HepG2 (cell line): ENCODE results near the gene ROBO2. TPM values are rescaled to one million over a fixed set of nuclear protein-coding genes. Genes with fewer than 3 reads are reported as not detected.

Experiments
- ATAC-seq: fragments of 200-7000 bp; cut with Tn5 transposase; 3 replicates; pipeline ENCODE4 v1.9.1; 2020; ENCODE audit warnings: mild to moderate bottlenecking, moderate library complexity
- BruUV-seq: library from RNA; stranded (reverse); fragments of 400-500 nt; replicated peaks from 2 replicates; lab custom pipeline; 2021; lab: Mats Ljungman, UMichigan
- CTCF ChIA-PET: fragments of 300-600 bp; formaldehyde crosslinking; extraction: SDS; loops from one replicate; lab custom pipeline; 2021; ENCODE audit warnings: low total read pairs, inconsistent platforms, low intra/inter-chr PET ratio; lab: Yijun Ruan, JAX
- POLR2A ChIA-PET: fragments of 350-600 bp; sonication (Branson Sonifier 250); formaldehyde crosslinking; loops from one replicate; lab custom pipeline; 2020; ENCODE audit warnings: antibody characterized with exemption, inconsistent platforms; lab: Yijun Ruan, JAX
- DNase-seq: peaks from one replicate; pipeline ENCODE4 v3.0.0-alpha.2; 2015; ENCODE audit warnings: low spot score
- FAIRE-seq: peaks from 3 replicates; lab custom pipeline; 2011; peaks lifted over from hg19 to GRCh38; lab: Jason Lieb, UNC
- H2AFZ ChIP-seq: one replicate; pipeline ENCODE4 v1.6.1; 2011; ENCODE audit warnings: low read length, inconsistent platforms
- H3K27ac ChIP-seq: fragments of 300-600 bp; 3 replicates; pipeline ENCODE4 v1.8.0; 2011; ENCODE audit warnings: mixed run types, mild to moderate bottlenecking, mixed read lengths, low read length, inconsistent platforms; ENCODE audit not compliant: insufficient read depth; ENCODE audit errors: extremely low read length
- H3K27me3 ChIP-seq, 2 experiments: fragments of 200-600 bp in 1 of 2; 2 replicates in 1 of 2; 3 replicates in 1 of 2; pipeline versions ENCODE4 v1.6.0 to v1.8.0; 2011; ENCODE audit warnings: low read length in 2 of 2, mild to moderate bottlenecking in 2 of 2, moderate library complexity in 2 of 2, inconsistent platforms in 1 of 2; ENCODE audit not compliant: insufficient read depth in 2 of 2, control insufficient read depth in 1 of 2
- H3K36me3 ChIP-seq, 2 experiments: fragments of 200-600 bp in 1 of 2; replicated peaks in 1 of 2; 2 replicates in 1 of 2; 3 replicates in 1 of 2; pipeline versions ENCODE4 v1.5.1 to v1.8.0; 2011; ENCODE audit warnings: low read length in 2 of 2, inconsistent platforms in 1 of 2; ENCODE audit not compliant: insufficient read depth in 2 of 2, control insufficient read depth in 1 of 2
- H3K4me1 ChIP-seq: 2 replicates; pipeline ENCODE4 v1.5.1; 2012; ENCODE audit warnings: low read length, inconsistent platforms; ENCODE audit not compliant: insufficient read depth
- H3K4me2 ChIP-seq: 2 replicates; pipeline ENCODE4 v1.6.0; 2011; ENCODE audit warnings: low read depth, low read length, inconsistent platforms
- H3K4me3 ChIP-seq, 3 experiments: fragments of 200-600 bp in 1 of 3; sonication (generic), shearing (Covaris generic) in 1 of 3; replicated peaks in 1 of 3; 2 replicates each; pipeline ENCODE4 v1.5.1; 2011 to 2016; ENCODE audit warnings: low read length in 3 of 3, inconsistent platforms in 2 of 3, low read depth in 2 of 3, mild to moderate bottlenecking in 2 of 3, control low read depth in 1 of 3, mixed read lengths in 1 of 3; ENCODE audit not compliant: insufficient read depth in 1 of 3
- H3K79me2 ChIP-seq: one replicate; pipeline ENCODE4 v1.6.1; 2011; ENCODE audit warnings: low read length, inconsistent platforms; ENCODE audit not compliant: insufficient read depth
- H3K9ac ChIP-seq: 2 replicates; pipeline ENCODE4 v1.6.0; 2011; ENCODE audit warnings: mild to moderate bottlenecking, low read depth, low read length, inconsistent platforms; ENCODE audit not compliant: insufficient read depth
- H3K9me3 ChIP-seq: 2 replicates; pipeline ENCODE4 v1.5.1; 2012; ENCODE audit warnings: mild to moderate bottlenecking, low read length
- H4K20me1 ChIP-seq: 2 replicates; pipeline ENCODE4 v1.6.0; 2011; ENCODE audit warnings: inconsistent platforms, mild to moderate bottlenecking, low read length, moderate library complexity; ENCODE audit not compliant: insufficient read depth
- NFE2L1 ChIP-seq: sonication (generic); formaldehyde crosslinking; IDR thresholded peaks from 2 replicates; pipeline ENCODE4 v1.4.0; 2020; ENCODE audit warnings: missing genetic modification reagents, mild to moderate bottlenecking, borderline replicate concordance
- ZBTB21 ChIP-seq: sonication (generic); formaldehyde crosslinking; IDR thresholded peaks from 2 replicates; pipeline ENCODE4 v1.4.0; 2020; ENCODE audit warnings: missing genetic modification reagents
- ZNF557 ChIP-seq: sonication (generic); formaldehyde crosslinking; IDR thresholded peaks from 2 replicates; pipeline ENCODE4 v1.4.0; 2020; ENCODE audit warnings: missing genetic modification reagents
- ZNF777 ChIP-seq: sonication (generic); formaldehyde crosslinking; IDR thresholded peaks from 2 replicates; pipeline ENCODE4 v1.4.0; 2020; ENCODE audit warnings: missing genetic modification reagents
- WGBS: methylation state at CpG from one replicate; pipeline ENCODE4 v1.1.6; 2017; ENCODE audit warnings: low lambda C conversion rate; 5-methylcytosine and 5-hydroxymethylcytosine counted together
- in situ Hi-C: cut with HindIII; loops from 2 replicates; pipeline ENCODE4 v1.10.0; 2017; ENCODE audit warnings: low pct_unique_long_range_greater_than_20kb; ENCODE audit not compliant: extremely low pct_ligation_motif_present
- intact Hi-C: fragments of 100-400 bp; cut with micrococcal nuclease; formaldehyde crosslinking; loops from one replicate; pipeline ENCODE4 v1.10.0; 2022; ENCODE audit not compliant: unreplicated experiment
- polyA plus RNA-seq, 8 experiments: library from polyadenylated mRNA; depleted of rRNA in 3 of 8; stranded (reverse) in 7 of 8; unstranded in 1 of 8; fragments of >200 nt; fragmentation: Illumina TruSeq in 4 of 8; extraction: Trizol in 4 of 8; gene quantifications; 2 replicates each; pipeline versions ENCODE4 v1.2.1 to v1.2.3, GENCODE V29; 2011 to 2016; ENCODE audit warnings: low read depth in 4 of 8, missing spikeins in 1 of 8, mixed read lengths in 1 of 8; ENCODE audit not compliant: insufficient read depth in 1 of 8
- total RNA-seq, 5 experiments: library from RNA; depleted of rRNA; stranded (reverse); fragments of >200 nt; fragmentation: Illumina TruSeq; extraction: Trizol; gene quantifications; 2 replicates each; pipeline ENCODE4 v1.2.3, GENCODE V29; 2016; ENCODE audit warnings: low read depth in 1 of 5
- TF ChIP-seq, protein P1 (sequence below): sonication (generic); formaldehyde crosslinking; IDR thresholded peaks from 2 replicates; pipeline ENCODE4 v1.4.0; 2020; ENCODE audit warnings: missing genetic modification reagents, borderline replicate concordance
- TF ChIP-seq, protein P2 (sequence below): sonication (generic); formaldehyde crosslinking; IDR thresholded peaks from 2 replicates; pipeline ENCODE4 v1.9.0; 2021; ENCODE audit warnings: missing genetic modification reagents, mild to moderate bottlenecking, borderline replicate concordance
- TF ChIP-seq, protein P3 (sequence below): sonication (generic); formaldehyde crosslinking; IDR thresholded peaks from 2 replicates; pipeline ENCODE4 v1.9.0; 2021; ENCODE audit warnings: missing genetic modification reagents, borderline replicate concordance
- TF ChIP-seq, protein P4 (sequence below): sonication (generic); formaldehyde crosslinking; IDR thresholded peaks from 2 replicates; pipeline ENCODE4 v1.4.0; 2020; ENCODE audit warnings: missing genetic modification reagents, borderline replicate concordance

ROBO2 gene
- total and polyA plus RNA-seq, 2 of the 13 experiments (the other 11 are each of a cell fraction or from before 2014, with no cell fraction given) = not detected

DNA sequence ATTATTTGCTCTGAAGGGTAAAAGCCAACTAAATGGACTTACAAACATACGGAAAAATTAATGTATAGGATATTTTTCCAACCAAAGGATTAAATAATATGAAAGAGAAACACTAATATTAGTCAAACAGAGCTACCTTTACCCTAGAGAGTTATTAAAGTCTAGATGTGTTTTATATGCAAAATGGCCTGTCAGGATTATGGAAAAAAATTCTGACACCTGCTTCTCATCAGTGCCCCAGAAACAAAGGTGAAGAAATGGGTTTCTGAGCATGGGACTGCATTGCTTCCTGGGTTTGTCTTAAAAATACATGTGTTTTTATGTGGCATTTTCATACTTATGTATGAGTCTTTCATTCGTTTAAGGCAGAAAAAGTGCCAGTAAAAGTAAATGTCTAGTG, 148.3 kb downstream of the ROBO2 start (continued):
- TF ChIP-seq, protein P1, sequence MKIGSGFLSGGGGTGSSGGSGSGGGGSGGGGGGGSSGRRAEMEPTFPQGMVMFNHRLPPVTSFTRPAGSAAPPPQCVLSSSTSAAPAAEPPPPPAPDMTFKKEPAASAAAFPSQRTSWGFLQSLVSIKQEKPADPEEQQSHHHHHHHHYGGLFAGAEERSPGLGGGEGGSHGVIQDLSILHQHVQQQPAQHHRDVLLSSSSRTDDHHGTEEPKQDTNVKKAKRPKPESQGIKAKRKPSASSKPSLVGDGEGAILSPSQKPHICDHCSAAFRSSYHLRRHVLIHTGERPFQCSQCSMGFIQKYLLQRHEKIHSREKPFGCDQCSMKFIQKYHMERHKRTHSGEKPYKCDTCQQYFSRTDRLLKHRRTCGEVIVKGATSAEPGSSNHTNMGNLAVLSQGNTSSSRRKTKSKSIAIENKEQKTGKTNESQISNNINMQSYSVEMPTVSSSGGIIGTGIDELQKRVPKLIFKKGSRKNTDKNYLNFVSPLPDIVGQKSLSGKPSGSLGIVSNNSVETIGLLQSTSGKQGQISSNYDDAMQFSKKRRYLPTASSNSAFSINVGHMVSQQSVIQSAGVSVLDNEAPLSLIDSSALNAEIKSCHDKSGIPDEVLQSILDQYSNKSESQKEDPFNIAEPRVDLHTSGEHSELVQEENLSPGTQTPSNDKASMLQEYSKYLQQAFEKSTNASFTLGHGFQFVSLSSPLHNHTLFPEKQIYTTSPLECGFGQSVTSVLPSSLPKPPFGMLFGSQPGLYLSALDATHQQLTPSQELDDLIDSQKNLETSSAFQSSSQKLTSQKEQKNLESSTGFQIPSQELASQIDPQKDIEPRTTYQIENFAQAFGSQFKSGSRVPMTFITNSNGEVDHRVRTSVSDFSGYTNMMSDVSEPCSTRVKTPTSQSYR = no peak
- TF ChIP-seq, protein P2, sequence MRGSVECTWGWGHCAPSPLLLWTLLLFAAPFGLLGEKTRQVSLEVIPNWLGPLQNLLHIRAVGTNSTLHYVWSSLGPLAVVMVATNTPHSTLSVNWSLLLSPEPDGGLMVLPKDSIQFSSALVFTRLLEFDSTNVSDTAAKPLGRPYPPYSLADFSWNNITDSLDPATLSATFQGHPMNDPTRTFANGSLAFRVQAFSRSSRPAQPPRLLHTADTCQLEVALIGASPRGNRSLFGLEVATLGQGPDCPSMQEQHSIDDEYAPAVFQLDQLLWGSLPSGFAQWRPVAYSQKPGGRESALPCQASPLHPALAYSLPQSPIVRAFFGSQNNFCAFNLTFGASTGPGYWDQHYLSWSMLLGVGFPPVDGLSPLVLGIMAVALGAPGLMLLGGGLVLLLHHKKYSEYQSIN (CRISPR knock-in tag) = no peak
- TF ChIP-seq ZBTB21 (CRISPR knock-in tag) = no peak
- TF ChIP-seq, protein P3, sequence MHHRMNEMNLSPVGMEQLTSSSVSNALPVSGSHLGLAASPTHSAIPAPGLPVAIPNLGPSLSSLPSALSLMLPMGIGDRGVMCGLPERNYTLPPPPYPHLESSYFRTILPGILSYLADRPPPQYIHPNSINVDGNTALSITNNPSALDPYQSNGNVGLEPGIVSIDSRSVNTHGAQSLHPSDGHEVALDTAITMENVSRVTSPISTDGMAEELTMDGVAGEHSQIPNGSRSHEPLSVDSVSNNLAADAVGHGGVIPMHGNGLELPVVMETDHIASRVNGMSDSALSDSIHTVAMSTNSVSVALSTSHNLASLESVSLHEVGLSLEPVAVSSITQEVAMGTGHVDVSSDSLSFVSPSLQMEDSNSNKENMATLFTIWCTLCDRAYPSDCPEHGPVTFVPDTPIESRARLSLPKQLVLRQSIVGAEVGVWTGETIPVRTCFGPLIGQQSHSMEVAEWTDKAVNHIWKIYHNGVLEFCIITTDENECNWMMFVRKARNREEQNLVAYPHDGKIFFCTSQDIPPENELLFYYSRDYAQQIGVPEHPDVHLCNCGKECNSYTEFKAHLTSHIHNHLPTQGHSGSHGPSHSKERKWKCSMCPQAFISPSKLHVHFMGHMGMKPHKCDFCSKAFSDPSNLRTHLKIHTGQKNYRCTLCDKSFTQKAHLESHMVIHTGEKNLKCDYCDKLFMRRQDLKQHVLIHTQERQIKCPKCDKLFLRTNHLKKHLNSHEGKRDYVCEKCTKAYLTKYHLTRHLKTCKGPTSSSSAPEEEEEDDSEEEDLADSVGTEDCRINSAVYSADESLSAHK = no peak
- no peak for TF ChIP-seq NFE2L1 (CRISPR knock-in tag)
- no peak for TF ChIP-seq ZNF777 (CRISPR knock-in tag)

DNA sequence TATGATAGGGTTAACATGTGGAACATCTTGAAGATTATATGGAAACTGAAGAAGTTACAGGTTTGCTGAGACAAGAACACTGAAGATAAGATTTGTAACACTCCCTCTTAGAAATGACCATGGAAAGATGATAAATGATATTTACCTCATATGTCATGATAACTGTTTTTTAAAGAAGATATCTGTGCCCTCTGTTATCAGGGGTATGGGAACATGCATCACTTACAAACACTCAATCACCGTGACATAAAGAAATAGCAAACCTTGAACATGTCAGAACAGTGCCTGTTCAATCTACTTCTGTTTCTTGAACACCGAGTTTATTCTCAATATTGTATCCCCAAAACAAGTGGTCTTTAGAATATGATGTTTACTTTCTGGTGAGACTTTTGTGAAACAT, 149.4 kb downstream of the ROBO2 start:
- Histone ChIP-seq H3K36me3 (no peaks in the 10 kb centered on the region), H3K4me2 (no peak overlapping the region), H3K27ac (no peak overlapping the region), H3K4me3 (no peak overlapping the region), H3K4me1 (no peaks in the 10 kb centered on the region), H3K9me3 (no peaks in the 10 kb centered on the region), H3K9ac (no peak overlapping the region), H3K79me2 (no peaks in the 10 kb centered on the region), H2AFZ (no peak overlapping the region), H3K27me3 (no peaks in the 10 kb centered on the region), H4K20me1 (no peaks in the 10 kb centered on the region)
- WGBS = 9% methylated on average over 2 of the region's 2 CpGs
- ChIA-PET CTCF (no interaction called here), POLR2A (no interaction called here)
- ATAC-seq = no peak
- in situ Hi-C loops (no loop called here), intact Hi-C loops (no loop called here)
- TF ChIP-seq, protein P4, sequence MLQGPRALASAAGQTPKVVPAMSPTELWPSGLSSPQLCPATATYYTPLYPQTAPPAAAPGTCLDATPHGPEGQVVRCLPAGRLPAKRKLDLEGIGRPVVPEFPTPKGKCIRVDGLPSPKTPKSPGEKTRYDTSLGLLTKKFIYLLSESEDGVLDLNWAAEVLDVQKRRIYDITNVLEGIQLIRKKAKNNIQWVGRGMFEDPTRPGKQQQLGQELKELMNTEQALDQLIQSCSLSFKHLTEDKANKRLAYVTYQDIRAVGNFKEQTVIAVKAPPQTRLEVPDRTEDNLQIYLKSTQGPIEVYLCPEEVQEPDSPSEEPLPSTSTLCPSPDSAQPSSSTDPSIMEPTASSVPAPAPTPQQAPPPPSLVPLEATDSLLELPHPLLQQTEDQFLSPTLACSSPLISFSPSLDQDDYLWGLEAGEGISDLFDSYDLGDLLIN (CRISPR knock-in tag) = no peak
- no peak for TF ChIP-seq ZNF557 (CRISPR knock-in tag)
- FAIRE-seq = no peak
- no TSS peak for BruUV-seq
- no peak for DNase-seq
